LNCaP clone FGC (cell line): Measurements from ENCODE around the gene ARHGAP15.

Experiments used
- DNase-seq: peaks from one replicate; pipeline ENCODE4 v3.0.0-alpha.2; 2011; ENCODE audit warnings: low read depth
- H3K4me3 ChIP-seq: 2 replicates; pipeline ENCODE4 v1.5.1; 2011; ENCODE audit warnings: mild to moderate bottlenecking, low read depth, low read length, control low read depth
- CTCF ChIP-seq: IDR thresholded peaks from 2 replicates; pipeline ENCODE4 v1.5.1; 2012; ENCODE audit warnings: mild to moderate bottlenecking; ENCODE audit not compliant: control insufficient read depth, insufficient read depth; ENCODE audit errors: extremely low read depth

Gene ARHGAP15

DNA sequence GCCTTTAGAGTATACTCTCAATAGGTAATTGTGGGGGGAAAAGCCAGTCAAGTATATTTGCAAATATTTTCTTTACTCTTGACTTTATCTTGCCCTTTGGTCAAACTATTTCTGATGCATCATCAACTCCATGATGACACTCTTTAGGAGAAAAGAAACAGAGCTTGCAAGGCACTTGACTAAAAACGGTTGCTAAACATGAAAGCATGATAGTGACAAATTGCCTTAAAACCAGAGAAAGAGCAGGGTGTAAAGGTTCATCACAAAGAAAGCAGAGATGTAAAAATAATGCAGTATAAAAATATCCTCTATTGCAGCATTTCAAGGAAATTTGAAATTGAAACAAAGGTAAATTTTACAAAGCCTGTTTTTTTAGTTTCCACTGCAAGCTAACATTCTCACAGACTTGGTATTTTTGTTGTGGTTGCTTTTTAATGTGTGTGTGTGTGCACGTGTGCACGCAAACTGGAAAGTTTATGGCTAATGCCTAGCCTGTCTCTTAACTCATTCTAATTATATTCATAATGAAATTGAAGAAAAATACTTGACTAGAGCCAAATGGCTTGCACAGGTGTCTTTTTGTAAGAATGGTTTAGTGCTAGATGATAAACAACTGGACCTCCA is 503.6 kb downstream of the ARHGAP15 start:
- H3K4me3 ChIP-seq: no peak overlapping the region
- TF ChIP-seq CTCF: no peak
- no peak for DNase-seq

- DNase-seq: no peak
- TF ChIP-seq CTCF: no peak
- no peak overlapping the region for H3K4me3 ChIP-seq
These were observed 504.2 kb downstream of the ARHGAP15 start for GRCh38 chr2:143633419-143633818.

DNA sequence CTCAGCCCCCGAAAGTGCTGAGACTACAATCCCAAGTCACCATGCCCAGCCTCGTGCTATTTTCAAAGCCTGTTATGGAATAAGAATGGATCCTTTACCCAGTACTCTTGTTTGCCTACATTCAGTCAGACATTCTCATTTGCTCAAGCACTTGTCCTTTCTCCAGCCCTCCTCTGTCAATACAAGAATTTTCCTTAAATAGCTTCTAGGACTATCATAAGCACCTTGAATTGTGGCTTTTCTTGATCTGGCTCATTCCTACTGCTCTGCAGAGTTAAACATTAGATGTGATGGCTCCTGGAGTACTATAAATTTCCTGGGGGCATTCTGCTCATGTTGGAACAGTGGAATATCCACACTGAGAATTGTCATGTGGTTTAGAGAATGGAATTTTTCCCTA is 506.1 kb downstream of the ARHGAP15 start:
- H3K4me3 ChIP-seq: no peak overlapping the region
- DNase-seq: no peak
- TF ChIP-seq CTCF: no peak

DNA sequence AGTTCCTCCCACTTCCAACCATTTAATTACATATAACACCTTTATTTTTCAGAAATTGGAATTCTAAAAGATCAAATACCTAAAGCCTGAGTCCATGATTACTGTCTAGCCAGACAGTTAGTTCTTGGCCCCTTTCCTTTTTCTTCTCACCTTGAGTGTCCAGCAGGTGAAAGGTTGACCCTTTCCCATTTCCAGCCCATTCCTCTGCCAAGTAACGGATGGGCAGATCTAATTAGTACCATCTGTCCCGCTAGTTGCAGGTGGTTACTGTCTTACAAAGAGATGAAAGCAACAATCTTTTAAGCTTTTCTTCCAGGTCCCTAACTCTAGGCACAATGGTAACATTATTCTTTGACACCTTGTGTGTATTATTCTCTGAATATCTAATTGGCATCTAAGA is 506.7 kb downstream of the ARHGAP15 start:
- TF ChIP-seq CTCF: no peak
- no peak for DNase-seq
- no peak overlapping the region for H3K4me3 ChIP-seq

DNA sequence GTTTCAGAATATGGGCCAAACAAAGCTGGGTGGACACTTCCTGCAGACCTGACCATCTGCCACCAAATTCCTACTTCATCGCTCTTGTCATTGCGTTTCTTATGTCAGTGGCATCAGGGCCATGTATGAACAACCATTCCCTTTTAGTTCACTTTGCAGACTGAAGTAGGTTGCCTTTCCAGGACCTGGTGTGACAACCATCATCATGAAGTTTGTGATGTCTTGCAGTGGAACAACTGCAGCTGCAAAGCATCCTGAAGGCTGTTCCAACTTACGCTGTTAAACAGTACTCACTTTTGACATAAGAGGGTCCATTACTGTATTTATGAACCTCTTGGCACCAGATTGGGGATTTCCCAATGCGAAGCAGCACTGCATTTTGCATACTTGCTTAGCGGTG is 511.6 kb downstream of the ARHGAP15 start:
- no peak overlapping the region for H3K4me3 ChIP-seq
- TF ChIP-seq CTCF: no peak
- no peak for DNase-seq

GRCh38 chr2:143645921-143646645 is 516.9 kb downstream of the ARHGAP15 start:
- no peak for DNase-seq
- H3K4me3 ChIP-seq: no peak overlapping the region
- TF ChIP-seq CTCF: no peak
